SK-N-SH treated with all-trans-retinoic acid at 6 μM for 48 hours (cell line): Measurements from ENCODE around the gene MED4.

Source experiments
- BACH2 ChIP-seq: fragments of 250-450 bp; sonication (Bioruptor Pico); IDR thresholded peaks from 2 replicates; pipeline ENCODE4 v1.9.0; 2021; ENCODE audit warnings: mild to moderate bottlenecking, borderline replicate concordance
- CREB5 ChIP-seq: fragments of 250-450 bp; sonication (Bioruptor Pico); IDR thresholded peaks from 2 replicates; pipeline ENCODE4 v1.5.1; 2020; ENCODE audit warnings: low read depth, mild to moderate bottlenecking, moderate library complexity
- ESRRG ChIP-seq: fragments of 250-450 bp; sonication (Bioruptor Pico); IDR thresholded peaks from 2 replicates; pipeline ENCODE4 v1.6.1; 2021; ENCODE audit warnings: mild to moderate bottlenecking
- GLIS3 ChIP-seq: fragments of 250-450 bp; sonication (Bioruptor Pico); IDR thresholded peaks from 2 replicates; pipeline ENCODE4 v1.5.0; 2020; ENCODE audit warnings: mild to moderate bottlenecking, moderate library complexity
- OSR1 ChIP-seq: fragments of 250-450 bp; sonication (Bioruptor Pico); IDR thresholded peaks from 2 replicates; pipeline ENCODE4 v1.8.0; 2022; ENCODE audit warnings: moderate library complexity, mild to moderate bottlenecking, inconsistent platforms
- PATZ1 ChIP-seq: fragments of 250-450 bp; sonication (Bioruptor Pico); IDR thresholded peaks from 2 replicates; pipeline ENCODE4 v1.8.0; 2020; ENCODE audit warnings: mild to moderate bottlenecking, moderate library complexity, borderline replicate concordance
- TOX ChIP-seq: fragments of 250-450 bp; sonication (Bioruptor Pico); IDR thresholded peaks from 2 replicates; pipeline ENCODE4 v1.8.0; 2021; ENCODE audit warnings: mild to moderate bottlenecking, moderate library complexity, borderline replicate concordance
- ZC3H10 ChIP-seq: fragments of 250-450 bp; sonication (Bioruptor Pico); IDR thresholded peaks from 2 replicates; pipeline ENCODE4 v1.5.1; 2021; ENCODE audit warnings: mild to moderate bottlenecking, moderate library complexity
- ZFP3 ChIP-seq: fragments of 250-450 bp; sonication (Bioruptor Pico); IDR thresholded peaks from 2 replicates; pipeline ENCODE4 v1.5.0; 2020; ENCODE audit warnings: mild to moderate bottlenecking, moderate library complexity
- ZFP30 ChIP-seq: fragments of 450-650 bp; formaldehyde crosslinking; IDR thresholded peaks from 2 replicates; pipeline ENCODE4 v1.5.0; 2022; ENCODE audit warnings: mild to moderate bottlenecking, moderate library complexity
- ZNF565 ChIP-seq: fragments of 450-650 bp; formaldehyde crosslinking; conservative IDR thresholded peaks from 2 replicates; pipeline ENCODE4 v1.5.0; 2020; ENCODE audit warnings: low read depth, mild to moderate bottlenecking, moderate library complexity
- ZNF70 ChIP-seq: fragments of 450-650 bp; formaldehyde crosslinking; IDR thresholded peaks from 2 replicates; pipeline ENCODE4 v1.5.0; 2020; ENCODE audit warnings: mild to moderate bottlenecking, moderate library complexity
- TF ChIP-seq, protein P1 (sequence below): fragments of 250-450 bp; sonication (Bioruptor Pico); IDR thresholded peaks from 2 replicates; pipeline ENCODE4 v1.8.0; 2021; ENCODE audit warnings: low read depth, mild to moderate bottlenecking, moderate library complexity, borderline replicate concordance

DNA sequence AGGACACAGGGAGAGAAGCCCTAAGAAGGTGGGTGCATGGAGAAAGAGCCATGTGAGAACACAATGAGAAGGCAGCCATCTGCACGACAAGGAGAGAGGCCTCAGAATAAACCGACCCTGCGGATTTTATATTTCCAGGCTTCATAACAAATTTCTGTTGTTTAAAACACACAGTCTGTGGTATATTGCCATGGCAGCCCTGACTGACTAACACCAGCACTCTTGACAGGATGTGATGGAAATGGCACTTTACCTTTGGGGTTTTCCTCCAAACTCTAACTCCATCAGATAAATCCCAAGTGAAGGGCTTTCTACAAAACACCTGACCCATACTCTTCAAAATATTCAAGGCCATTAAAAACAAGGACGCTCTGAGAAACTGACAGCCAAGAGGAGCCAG is 13.2 kb upstream of the MED4 start:
- TF ChIP-seq ZC3H10 (CRISPR knock-in tag) (no peak), ZNF565 (CRISPR knock-in tag) (no peak), PATZ1 (CRISPR knock-in tag) (no peak), BACH2 (CRISPR knock-in tag) (no peak), TOX (CRISPR knock-in tag) (no peak), ESRRG (no peak), OSR1 (CRISPR knock-in tag) (no peak), GLIS3 (CRISPR knock-in tag) (no peak), ZFP30 (no peak), ZNF70 (CRISPR knock-in tag) (no peak), ZFP3 (CRISPR knock-in tag) (no peak), CREB5 (no peak)
- TF ChIP-seq, protein P1, sequence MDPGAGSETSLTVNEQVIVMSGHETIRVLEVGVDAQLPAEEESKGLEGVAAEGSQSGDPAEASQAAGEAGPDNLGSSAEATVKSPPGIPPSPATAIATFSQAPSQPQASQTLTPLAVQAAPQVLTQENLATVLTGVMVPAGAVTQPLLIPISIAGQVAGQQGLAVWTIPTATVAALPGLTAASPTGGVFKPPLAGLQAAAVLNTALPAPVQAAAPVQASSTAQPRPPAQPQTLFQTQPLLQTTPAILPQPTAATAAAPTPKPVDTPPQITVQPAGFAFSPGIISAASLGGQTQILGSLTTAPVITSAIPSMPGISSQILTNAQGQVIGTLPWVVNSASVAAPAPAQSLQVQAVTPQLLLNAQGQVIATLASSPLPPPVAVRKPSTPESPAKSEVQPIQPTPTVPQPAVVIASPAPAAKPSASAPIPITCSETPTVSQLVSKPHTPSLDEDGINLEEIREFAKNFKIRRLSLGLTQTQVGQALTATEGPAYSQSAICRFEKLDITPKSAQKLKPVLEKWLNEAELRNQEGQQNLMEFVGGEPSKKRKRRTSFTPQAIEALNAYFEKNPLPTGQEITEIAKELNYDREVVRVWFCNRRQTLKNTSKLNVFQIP (CRISPR knock-in tag), result no peak
